Epithelial cell of esophagus (primary cell): ENCODE data around the gene PMS2.

Experiments used
- DNase-seq: peaks from one replicate; pipeline ENCODE4 v3.0.0; 2010; ENCODE audit warnings: low read depth
- H3K4me3 ChIP-seq: 2 replicates; pipeline ENCODE4 v1.5.1; 2011; ENCODE audit warnings: mild to moderate bottlenecking, low read length, control low read depth
- CTCF ChIP-seq: IDR thresholded peaks from 2 replicates; pipeline ENCODE4 v1.5.1; 2011; ENCODE audit warnings: low read depth, mild to moderate bottlenecking, low read length, control low read depth, inconsistent platforms; ENCODE audit not compliant: insufficient read depth; ENCODE audit errors: missing control alignments

The PMS2 gene

GRCh38 chr7:6032641-6033040 is 23.8 kb upstream of the PMS2 start:
- DNase-seq: no peak
- no peak for TF ChIP-seq CTCF
- H3K4me3 ChIP-seq: no peak overlapping the region

- DNase-seq: no peak
- TF ChIP-seq CTCF: no peak
- H3K4me3 ChIP-seq: no peak overlapping the region
These were observed 23.3 kb upstream of the PMS2 start for GRCh38 chr7:6032167-6032566.

GRCh38 chr7:6031567-6031966 is 22.7 kb upstream of the PMS2 start:
- no peak for DNase-seq
- TF ChIP-seq CTCF: no peak
- no peak overlapping the region for H3K4me3 ChIP-seq

- no peak for TF ChIP-seq CTCF
- H3K4me3 ChIP-seq: no peak within 1 kb of the TSS
- DNase-seq: no peak
These were observed 22.1 kb upstream of the PMS2 start, which contains the start of gene ANKRD61 for GRCh38 chr7:6030988-6031387. TSS of gene ANKRD61 (plus strand) at chr7:6031376. CDS start at chr7:6031376, 0 bp downstream.

GRCh38 chr7:6028563-6028962 is 19.7 kb upstream of the PMS2 start:
- no peak for TF ChIP-seq CTCF
- DNase-seq: no peak

GRCh38 chr7:6027806-6028365 is 19.0 kb upstream of the PMS2 start:
- no peak overlapping the region for H3K4me3 ChIP-seq
- DNase-seq: no peak
- TF ChIP-seq CTCF: no peak

More at GRCh38 chr7:6028563-6028962, 19.7 kb upstream of the PMS2 start:
- no peak overlapping the region for H3K4me3 ChIP-seq

- DNase-seq: no peak
- TF ChIP-seq CTCF: no peak
- no peak overlapping the region for H3K4me3 ChIP-seq
These were observed 18.0 kb upstream of the PMS2 start for GRCh38 chr7:6026820-6027311.
